WTC11 (cell line): ENCODE results near the gene KIF13A.

Experiments
- CTCF ChIP-seq: fragments of 200-600 bp; IDR thresholded peaks from 2 replicates; pipeline ENCODE4 v1.8.0; 2022; ENCODE audit warnings: antibody characterized with exemption
- ELF4 ChIP-seq: sonication (generic); formaldehyde crosslinking; IDR thresholded peaks from 2 replicates; pipeline ENCODE4 v1.8.1; 2022; ENCODE audit warnings: low read depth, mild to moderate bottlenecking, moderate library complexity, missing genetic modification reagents
- ESRRA ChIP-seq: sonication (generic); formaldehyde crosslinking; IDR thresholded peaks from 2 replicates; pipeline ENCODE4 v1.8.1; 2022; ENCODE audit warnings: mild to moderate bottlenecking, missing genetic modification reagents, borderline replicate concordance
- FOXP1 ChIP-seq: sonication (generic); formaldehyde crosslinking; IDR thresholded peaks from 2 replicates; pipeline ENCODE4 v1.8.0; 2022; ENCODE audit warnings: missing genetic modification reagents, mild to moderate bottlenecking, moderate library complexity, borderline replicate concordance
- MAX ChIP-seq: sonication (generic); formaldehyde crosslinking; IDR thresholded peaks from 2 replicates; pipeline ENCODE4 v1.8.0; 2022; ENCODE audit warnings: mild to moderate bottlenecking, missing genetic modification reagents
- PREB ChIP-seq: sonication (generic); formaldehyde crosslinking; IDR thresholded peaks from 2 replicates; pipeline ENCODE4 v1.8.1; 2022; ENCODE audit warnings: mild to moderate bottlenecking, missing genetic modification reagents, moderate library complexity, borderline replicate concordance
- ZBTB21 ChIP-seq: sonication (generic); formaldehyde crosslinking; IDR thresholded peaks from 2 replicates; pipeline ENCODE4 v1.8.1; 2023; ENCODE audit warnings: mild to moderate bottlenecking, missing genetic modification reagents, borderline replicate concordance
- ZNF121 ChIP-seq: sonication (generic); formaldehyde crosslinking; IDR thresholded peaks from 2 replicates; pipeline ENCODE4 v1.8.0; 2023; ENCODE audit warnings: missing genetic modification reagents
- TF ChIP-seq, protein P1 (sequence below): sonication (generic); formaldehyde crosslinking; IDR thresholded peaks from 2 replicates; pipeline ENCODE4 v1.8.0; 2023; ENCODE audit warnings: missing genetic modification reagents, mild to moderate bottlenecking, borderline replicate concordance
- TF ChIP-seq, protein P2 (sequence below): sonication (generic); formaldehyde crosslinking; IDR thresholded peaks from 2 replicates; pipeline ENCODE4 v1.8.1; 2023; ENCODE audit warnings: mild to moderate bottlenecking, missing genetic modification reagents
- TF ChIP-seq, protein P3 (sequence below): fragments of 250-450 bp; sonication (Bioruptor Pico); conservative IDR thresholded peaks from 2 replicates; pipeline ENCODE4 v1.9.0; 2021; ENCODE audit warnings: mild to moderate bottlenecking

DNA sequence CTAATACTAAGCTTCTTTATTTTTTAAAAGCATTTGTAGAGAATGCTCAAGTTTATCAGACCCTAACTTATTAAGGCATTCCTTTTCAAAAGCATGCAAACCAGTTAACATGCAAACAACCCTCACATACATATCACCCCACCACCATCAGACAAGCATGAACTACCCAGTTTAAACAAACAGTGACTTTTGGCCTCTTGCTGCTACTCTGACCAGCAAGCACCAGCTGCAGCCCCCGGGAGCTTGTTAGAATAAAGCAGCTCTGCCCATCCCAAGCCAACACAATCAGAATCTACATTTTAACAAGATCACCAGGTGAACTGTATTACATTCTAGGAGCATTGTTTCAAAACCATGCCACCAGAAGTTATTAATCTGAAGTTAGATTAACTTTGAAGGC lies 274.9 kb downstream of the KIF13A start:
- TF ChIP-seq FOXP1 (CRISPR knock-in tag) = no peak
- TF ChIP-seq CTCF = no peak
- no peak for TF ChIP-seq ESRRA (CRISPR knock-in tag)
- no peak for TF ChIP-seq MAX
- TF ChIP-seq ZNF121 (CRISPR knock-in tag) = no peak
- TF ChIP-seq ELF4 (CRISPR knock-in tag) = no peak
- TF ChIP-seq, protein P1, sequence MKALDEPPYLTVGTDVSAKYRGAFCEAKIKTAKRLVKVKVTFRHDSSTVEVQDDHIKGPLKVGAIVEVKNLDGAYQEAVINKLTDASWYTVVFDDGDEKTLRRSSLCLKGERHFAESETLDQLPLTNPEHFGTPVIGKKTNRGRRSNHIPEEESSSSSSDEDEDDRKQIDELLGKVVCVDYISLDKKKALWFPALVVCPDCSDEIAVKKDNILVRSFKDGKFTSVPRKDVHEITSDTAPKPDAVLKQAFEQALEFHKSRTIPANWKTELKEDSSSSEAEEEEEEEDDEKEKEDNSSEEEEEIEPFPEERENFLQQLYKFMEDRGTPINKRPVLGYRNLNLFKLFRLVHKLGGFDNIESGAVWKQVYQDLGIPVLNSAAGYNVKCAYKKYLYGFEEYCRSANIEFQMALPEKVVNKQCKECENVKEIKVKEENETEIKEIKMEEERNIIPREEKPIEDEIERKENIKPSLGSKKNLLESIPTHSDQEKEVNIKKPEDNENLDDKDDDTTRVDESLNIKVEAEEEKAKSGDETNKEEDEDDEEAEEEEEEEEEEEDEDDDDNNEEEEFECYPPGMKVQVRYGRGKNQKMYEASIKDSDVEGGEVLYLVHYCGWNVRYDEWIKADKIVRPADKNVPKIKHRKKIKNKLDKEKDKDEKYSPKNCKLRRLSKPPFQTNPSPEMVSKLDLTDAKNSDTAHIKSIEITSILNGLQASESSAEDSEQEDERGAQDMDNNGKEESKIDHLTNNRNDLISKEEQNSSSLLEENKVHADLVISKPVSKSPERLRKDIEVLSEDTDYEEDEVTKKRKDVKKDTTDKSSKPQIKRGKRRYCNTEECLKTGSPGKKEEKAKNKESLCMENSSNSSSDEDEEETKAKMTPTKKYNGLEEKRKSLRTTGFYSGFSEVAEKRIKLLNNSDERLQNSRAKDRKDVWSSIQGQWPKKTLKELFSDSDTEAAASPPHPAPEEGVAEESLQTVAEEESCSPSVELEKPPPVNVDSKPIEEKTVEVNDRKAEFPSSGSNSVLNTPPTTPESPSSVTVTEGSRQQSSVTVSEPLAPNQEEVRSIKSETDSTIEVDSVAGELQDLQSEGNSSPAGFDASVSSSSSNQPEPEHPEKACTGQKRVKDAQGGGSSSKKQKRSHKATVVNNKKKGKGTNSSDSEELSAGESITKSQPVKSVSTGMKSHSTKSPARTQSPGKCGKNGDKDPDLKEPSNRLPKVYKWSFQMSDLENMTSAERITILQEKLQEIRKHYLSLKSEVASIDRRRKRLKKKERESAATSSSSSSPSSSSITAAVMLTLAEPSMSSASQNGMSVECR (CRISPR knock-in tag) = no peak
- TF ChIP-seq, protein P2, sequence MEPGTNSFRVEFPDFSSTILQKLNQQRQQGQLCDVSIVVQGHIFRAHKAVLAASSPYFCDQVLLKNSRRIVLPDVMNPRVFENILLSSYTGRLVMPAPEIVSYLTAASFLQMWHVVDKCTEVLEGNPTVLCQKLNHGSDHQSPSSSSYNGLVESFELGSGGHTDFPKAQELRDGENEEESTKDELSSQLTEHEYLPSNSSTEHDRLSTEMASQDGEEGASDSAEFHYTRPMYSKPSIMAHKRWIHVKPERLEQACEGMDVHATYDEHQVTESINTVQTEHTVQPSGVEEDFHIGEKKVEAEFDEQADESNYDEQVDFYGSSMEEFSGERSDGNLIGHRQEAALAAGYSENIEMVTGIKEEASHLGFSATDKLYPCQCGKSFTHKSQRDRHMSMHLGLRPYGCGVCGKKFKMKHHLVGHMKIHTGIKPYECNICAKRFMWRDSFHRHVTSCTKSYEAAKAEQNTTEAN = no peak
- TF ChIP-seq, protein P3, sequence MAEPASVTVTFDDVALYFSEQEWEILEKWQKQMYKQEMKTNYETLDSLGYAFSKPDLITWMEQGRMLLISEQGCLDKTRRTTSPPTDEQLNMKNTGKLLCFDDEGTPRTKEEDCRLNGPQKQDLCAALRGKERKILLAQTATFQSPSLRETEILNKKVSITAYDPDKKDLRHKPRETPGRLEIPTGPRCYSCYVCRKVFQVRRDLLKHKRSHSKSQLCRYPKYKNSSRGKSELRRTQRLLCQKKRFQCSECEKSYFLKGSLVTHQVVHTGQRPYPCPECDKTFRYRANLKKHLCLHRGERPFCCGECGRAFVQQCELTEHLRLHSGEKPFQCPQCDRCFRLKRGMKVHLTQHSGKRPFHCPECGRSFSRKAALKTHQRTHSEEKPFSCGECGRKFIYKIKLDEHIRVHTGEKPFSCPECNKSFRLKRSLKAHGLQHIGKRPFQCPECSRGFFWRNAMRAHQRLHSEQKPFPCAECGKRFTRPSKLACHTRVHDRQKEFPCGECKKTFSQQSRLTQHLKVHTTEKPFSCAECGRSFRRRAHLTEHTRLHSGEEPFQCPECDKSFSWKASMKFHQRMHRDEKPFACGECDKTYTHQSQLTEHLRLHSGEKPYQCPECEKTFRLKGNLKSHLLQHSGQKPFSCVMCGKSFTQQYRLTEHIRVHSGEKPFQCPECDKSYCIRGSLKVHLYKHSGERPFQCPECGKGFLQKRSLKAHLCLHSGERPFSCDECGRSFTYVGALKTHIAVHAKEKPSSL (CRISPR knock-in tag) = no peak
- no peak for TF ChIP-seq ZBTB21 (CRISPR knock-in tag)
- TF ChIP-seq PREB (CRISPR knock-in tag) = no peak
